ENCODE results near the gene ADA.
A peak's percentile ranks its signal among the peaks of the same experiment; 100 is the strongest.
"Not testable (repeated sequence)": the region's sequence is repeated elsewhere in the genome, so short reads cannot be mapped to it uniquely, and the experiment has no call there.

ADA gene

DNA sequence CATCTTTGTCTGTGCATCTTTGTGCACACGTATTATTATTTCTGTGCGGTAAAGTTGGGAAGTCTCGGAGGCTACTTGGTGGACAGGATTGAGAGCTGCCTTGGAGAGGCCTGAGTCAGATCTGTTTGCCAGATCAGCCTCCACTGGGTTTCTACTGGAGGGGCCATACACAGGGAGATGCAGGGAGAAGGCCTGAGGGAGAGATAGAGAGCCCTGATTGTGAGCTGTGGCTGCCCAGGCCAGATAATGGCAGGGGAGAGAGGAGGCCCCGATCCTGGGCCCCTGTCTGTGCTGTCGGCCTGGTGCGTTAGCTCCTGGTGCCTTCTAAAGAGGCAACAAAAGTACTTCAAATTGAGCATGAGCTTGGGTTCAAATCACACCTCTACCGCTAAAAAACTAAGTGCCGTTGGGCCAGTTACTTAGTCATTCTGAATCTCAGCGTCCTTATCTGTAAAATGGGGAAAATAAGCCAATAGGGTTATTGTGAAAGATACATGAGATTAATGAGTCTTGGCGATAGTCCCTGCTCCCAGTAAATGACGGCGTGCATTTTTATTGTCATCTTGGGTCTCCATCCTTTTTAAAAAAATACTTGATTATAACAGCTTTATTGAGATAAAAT lies 27.6 kb upstream of the ADA start:
- no peak for DNase-seq (ENCODE audit: low read depth)

DNA sequence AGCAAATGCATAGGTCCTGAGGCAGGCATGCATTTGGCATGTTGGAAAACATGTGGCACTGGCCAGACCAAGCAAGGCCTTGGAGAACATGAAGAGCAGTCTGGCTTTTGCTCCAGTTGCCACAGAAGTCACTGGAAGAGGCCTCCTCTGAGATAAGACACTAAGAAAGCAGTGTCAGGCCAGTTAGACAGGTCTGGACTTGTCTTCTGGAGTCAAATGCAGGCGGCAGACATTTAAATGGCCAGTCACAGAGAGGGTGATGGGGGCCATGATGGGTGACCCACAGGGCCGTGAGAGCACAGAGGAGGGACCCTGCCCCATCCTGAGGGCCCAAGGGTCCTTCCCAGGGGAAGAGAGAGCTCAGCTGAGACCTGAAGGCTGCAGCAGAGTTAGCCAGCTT lies 26.7 kb upstream of the ADA start:
- DNase-seq (ENCODE audit: low read depth): no peak

DNA sequence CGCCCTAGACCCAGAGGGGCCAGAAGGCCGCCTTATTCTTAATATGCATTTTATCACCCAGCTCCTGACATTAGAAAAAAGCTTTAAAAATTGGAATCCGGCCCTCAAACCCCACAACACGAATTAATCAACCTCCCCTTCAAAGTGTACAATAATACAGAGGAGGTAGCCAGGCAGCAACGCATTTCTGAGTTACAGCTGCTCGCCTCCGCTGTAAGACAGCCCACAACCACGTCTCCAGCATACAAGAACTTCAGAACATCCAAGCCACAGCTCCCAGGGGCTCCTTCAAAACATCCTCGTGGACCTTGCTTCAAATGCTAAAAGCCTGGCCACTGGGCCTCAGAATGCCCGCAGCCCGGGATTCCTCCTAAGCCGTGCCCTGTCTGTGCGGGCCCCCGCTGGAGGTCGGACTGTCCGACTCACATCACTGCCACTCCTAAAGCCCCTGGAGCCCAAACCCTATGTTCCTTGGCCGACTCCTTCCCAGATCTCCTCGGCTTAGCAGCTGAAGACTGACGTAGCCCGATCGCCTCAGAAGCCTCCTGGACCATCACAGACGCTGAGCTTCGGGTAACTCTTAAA lies 20.9 kb upstream of the ADA start:
- DNase-seq (ENCODE audit: low read depth): not testable (repeated sequence)

DNA sequence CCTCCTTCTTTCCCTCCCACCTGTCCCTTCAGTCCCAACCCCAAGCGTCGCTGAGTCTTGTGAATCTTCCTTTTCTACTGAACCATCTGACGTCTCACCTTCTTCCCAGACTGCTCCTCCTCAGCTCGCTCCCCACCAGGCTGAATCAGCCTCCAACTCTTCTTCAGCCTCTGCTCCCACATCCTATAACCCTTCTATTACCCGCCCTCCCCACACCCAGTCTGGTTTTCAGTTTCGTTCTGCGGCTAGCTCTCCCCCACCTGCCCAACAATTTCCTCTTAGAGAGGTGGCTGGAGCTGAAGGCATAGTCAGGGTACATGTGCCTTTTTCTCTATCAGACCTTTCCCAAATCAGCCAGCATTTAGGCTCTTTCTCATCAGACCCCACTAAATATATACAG lies 20.0 kb upstream of the ADA start:
- DNase-seq (ENCODE audit: low read depth): peak; percentile 42

DNA sequence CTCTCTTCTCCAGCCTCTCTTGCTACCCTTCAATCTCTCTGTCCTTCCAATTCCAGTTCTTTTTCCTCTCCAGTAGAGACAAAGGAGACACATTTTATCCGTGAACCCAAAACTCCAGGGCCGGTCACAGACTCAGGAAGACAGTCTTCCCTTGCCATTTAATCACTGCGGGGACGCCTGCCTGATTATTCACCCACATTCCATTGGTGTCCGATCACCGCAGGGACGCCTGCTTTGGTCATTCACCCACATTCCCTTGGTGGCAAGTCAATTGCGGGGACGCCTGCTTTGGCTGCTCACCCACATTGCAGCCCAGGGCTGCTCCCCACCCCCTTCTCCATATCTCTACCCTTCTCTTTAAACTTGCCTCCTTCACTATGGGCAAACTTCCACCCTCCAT lies 19.4 kb upstream of the ADA start:
- DNase-seq (ENCODE audit: low read depth): not testable (repeated sequence)

DNA sequence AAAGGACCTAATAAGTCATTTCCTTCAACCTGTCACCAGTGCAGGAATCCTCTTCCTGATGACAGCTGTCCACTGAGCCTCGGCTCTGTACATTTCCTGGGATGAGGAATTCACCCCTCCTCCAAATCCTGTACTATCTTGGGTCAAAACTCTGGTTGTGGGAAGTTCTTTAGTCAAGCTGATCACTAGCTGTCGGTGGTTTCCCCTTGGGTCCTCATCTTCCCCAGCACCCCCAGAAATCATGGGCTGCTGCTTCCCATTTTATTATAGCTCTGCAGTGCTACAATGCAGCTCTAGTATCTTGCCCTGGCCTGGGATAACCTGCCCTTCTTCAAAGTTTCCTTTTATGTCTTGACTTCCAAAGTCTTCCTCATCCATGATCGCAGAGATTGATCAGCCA lies 14.6 kb upstream of the ADA start:
- DNase-seq (ENCODE audit: low read depth): no peak

DNA sequence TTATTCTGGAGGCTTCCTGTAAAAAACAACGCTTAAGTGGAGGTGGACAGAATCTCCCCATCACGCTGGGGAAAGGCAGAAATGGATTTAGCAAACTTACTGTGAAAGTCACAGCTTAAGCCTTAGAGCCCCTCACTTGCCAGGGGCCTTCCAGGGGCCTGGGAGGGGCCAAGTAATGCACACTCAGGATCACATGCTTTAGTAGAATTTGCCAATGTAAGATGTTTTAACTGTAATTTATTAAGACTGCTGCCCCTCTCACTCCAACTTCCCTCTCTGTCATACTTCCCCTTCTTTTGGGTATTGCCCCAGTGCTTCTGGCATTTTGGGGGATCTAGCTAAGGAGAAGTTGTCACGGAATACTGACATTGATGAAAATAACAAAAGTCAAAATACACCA lies 12.6 kb upstream of the ADA start:
- DNase-seq (ENCODE audit: low read depth): no peak

DNA sequence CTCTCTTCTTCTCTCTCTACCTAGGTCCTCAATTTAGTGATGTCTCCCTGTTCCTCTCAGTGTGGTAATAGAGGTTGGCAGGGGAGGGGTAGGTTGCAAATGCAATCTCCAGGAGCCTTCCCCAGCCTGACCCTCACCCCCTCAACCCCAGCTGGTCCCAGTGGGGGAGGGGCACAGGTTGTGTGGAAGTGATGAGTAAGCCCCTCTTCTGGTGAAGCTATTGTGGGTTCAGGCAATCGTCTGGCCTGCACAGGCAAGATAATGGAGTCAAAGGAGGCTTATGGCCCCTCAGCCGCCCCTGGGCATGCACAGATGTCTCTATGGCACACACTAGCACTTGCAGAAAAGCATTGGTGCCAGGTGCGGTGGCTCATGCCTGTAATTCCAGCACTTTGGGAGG lies 10.8 kb upstream of the ADA start:
- no peak for DNase-seq (ENCODE audit: low read depth)

DNA sequence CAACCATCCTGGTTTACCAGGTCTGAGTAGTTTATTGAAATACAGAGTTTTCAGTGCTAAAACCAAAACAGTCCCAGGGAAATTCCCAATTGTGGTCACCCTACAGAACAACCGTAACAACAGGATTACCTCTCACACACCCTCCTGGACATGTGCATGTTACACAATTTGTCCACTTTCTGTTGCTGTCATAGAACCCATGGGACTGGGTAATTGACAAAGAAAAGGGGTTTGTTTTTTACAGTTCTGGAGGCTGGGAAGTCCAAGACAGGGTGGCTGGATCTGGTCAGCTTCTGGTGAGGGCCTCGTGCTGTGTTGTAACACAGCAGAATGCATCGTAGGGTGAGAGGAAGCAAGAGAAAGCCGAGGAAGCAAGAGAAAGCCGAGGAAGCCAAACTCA lies 9.1 kb upstream of the ADA start:
- no peak for DNase-seq (ENCODE audit: low read depth)

DNA sequence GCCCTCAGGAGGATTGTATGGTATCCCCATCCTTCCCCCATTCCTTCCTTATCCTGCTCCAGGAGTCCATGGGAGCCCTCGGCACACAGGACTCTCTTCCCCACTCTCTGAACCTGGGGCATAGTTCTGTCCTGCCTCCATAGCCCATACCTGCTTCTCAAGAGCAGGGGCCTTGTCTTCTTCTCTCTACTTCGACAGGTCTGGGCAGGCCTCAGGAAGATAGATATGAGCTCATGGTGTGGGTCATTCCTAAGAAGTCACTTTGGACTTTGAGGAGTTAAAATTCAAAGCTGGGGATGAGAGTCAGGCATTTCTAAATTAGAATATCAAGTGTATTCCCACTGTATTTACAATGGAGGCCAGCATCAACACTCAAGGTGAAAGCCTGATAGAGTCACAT lies 8.4 kb upstream of the ADA start:
- no peak for DNase-seq (ENCODE audit: low read depth)

DNA sequence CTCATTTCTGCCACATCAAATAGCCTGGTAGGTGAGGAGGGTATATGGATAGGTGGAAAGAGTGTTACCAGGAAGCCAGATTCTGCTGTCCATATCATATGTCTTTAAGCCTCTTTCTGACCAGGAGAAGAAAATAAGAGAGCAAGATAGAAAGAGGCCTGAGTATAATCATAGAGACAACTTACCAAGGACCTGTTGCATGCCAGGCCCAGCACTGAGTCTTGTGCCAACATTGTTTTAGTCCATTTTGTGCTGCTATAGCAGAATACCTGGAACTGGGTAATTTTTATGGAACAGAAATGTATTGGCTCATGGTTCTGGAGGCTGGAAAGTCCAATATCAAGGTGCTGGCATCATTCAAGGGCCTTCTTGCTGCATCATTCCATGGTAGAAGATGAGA lies 7.3 kb upstream of the ADA start:
- DNase-seq (ENCODE audit: low read depth): no peak

DNA sequence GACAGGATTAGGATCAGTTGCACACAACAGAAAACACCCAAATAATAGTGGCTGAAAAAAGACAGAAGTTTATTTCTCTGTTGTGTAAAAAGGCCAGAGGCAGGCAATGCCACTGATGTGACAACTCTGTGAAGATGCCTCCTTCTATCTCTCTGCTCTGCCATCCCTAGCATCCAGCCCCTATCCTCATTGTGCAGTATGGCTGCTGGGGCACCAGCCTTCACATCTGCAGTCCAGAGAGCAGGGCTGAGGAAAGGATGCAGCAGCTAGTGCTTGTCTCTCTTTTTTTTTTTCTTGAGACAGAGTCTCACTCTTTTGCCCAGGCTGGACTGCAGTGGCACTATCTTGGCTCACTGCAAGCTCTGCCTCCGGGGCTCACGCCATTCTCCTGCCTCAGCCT lies 6.4 kb upstream of the ADA start:
- no peak for DNase-seq (ENCODE audit: low read depth)

DNA sequence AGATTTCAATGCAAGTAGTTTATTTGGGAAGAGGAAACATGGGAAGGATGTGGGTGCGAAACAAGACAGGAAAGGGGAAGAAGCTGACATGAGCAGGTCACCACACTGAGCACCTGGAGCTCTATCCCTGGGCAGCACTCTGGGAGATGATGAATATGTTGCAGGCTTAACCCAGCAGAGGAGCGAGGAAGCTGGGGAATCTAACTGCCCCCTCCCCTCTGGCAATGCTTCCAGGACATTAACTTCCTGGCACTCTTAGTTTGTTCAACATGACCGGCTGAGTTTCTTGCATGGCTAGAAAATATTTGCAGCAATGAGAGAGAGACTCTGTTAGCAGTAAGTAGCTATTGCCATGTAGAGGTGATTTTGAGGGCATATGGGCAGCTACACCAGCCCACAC lies 4.9 kb upstream of the ADA start:
- DNase-seq (ENCODE audit: low read depth): no peak

DNA sequence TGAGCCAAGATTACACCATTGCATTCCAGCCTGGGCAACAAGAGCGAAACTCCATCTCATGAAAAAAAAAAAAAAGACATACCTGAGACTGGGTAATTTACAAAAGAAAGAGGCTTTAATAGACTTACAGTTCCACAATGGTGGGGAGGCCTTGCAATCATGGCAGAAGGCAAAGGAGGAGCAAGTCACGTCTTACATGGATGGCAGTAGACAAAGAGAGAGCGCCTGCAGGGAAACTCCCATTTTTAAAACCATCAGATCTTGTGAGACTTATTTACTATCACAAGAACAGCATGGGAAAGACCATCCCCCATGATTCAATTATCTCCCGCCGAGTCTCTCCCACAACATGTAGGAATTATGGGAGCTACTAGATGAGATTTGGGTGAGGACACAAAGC lies 2.7 kb upstream of the ADA start:
- not testable (repeated sequence) for DNase-seq (ENCODE audit: low read depth)

DNA sequence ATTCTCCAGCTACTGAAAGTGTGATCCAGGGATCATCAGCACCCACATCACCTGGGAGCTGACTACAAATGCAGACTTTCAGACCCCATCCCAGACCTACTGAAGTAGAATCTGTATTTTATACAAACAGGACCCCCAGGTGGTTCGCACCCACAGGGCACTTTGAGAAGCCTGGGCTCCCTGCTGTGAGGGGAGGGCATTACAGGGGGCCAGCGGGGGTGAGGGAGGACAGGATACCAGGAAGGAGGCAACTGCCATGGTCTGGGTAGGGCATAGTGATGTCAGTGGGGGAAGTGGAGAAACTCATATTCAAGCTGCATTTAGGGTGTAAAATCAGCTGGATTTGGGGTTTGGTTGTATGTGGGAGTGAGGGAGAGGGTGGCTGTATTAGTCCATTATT lies 2.0 kb upstream of the ADA start:
- no peak for DNase-seq (ENCODE audit: low read depth)

DNA sequence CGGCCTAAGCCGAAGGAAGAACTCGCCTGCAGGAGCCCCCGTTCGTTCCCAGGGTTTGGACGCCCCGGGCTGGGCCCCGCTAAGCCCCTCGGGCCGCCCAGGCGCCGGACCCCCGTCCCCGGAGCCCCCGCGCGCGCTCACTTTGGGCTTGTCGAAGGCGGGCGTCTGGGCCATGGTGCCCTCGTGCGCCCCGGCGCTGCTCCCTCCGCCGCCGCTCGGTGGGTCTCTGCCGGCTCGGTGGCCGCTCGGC lies 140 bp downstream of the ADA start:
- no peak for DNase-seq (ENCODE audit: low read depth)

DNA sequence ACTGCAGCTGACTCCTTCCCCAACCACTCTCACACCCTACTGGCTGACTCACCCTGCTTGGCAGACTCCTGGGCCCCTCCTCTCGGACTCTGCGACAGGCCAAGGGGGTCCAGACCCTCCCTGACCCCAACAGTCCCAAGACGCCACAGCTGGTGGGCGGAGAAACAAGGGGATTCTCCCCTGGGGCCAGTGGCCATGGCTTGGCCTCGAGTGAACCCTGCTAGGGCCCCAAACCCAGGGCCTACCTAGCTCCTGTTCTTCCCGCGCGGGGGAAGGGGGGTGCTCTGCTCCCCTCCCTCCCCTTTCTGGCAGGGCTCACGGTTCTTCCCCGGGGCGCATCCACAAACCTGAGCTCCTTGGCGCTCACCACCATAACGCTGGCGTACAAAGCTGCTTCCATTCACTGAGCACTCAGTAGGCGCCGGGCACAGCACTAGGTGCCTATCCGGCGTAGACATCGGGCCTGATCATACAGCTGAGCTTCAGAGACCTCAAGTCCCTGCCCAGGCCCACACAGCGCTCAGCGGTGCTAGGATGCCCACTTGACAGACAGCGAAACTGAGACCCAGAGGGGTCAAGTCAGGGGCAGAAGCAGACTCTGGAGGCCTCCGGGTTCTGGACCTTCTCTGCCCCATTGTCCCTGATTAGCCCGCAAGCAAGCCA lies 597 bp downstream of the ADA start:
- no peak for DNase-seq (ENCODE audit: low read depth)

DNA sequence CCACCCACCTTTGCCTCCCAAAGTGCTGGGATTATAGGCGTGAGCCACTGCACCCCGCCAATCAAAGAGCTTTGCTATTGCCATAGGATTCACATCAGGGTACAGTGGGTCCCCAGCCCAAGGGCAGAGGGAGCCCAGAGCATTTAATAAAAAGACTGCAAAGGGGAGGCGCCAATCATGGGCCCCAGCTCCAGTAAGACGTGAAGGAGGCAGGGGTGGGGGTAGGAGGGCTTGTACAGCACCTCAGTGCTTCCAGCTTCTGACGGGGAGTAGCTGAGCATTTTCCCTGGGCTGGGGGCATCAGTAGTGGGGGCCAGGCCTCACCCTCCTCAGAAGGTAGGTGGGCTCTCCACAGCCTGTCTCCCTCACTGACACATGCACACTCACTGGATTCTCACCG lies 1.5 kb downstream of the ADA start:
- no peak for DNase-seq (ENCODE audit: low read depth)

DNA sequence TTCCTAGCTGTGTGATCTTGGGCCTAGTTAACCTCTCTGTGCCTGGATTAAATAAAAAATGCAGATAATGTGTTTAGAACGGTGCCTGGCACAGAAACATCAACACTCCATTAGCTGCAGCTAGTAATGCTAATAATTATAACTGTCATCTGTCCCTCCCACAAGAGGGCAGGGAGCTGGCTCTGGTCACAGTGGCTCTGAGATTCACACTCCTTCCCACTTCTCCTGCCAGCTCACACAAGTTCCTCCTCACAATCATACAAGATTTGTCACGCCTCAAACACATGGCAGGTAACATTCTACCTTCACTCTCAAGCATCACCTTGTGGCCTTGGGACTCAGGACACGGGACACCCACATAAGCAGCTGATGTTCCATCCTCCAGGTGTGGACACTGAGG lies 2.4 kb downstream of the ADA start:
- DNase-seq (ENCODE audit: low read depth): no peak

DNA sequence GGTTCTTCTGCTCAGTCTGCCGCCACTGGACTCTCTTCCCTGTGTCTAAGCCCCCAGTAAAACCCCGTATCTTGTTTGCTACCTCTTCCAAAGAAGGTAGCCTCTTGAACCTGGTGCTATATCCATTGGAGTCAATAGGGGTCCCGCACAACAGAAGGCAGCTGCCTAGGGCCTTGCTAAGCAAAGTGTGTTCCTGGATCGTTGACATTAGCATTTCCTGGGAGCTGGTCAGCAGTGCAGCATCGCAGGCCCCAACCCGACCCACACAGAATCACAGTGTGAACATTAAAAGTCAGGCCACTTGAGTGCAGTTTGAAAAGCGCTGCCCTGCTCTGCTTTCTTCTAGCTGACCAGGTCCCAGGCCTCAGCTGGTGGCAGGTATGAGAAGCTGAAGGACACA lies 2.9 kb downstream of the ADA start:
- DNase-seq (ENCODE audit: low read depth): no peak

DNA sequence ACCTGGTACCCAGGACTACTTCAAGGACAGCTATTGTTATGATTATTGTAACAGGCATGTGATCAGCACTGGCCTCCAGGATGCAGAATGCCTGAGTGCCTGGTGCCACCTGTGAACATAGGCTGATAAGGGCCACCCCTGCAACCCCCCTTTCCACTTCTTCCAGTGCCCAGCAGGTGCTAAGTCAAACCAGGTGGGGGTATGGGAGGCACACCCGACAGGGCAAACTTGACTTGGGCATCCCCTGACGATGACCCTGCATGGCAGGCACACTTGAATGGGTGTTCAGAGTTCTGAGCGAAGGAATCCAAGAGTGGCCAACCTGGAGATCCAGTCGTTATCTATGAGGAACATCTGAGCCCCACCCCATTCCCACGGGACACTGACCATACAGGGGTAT lies 3.4 kb downstream of the ADA start:
- no peak for DNase-seq (ENCODE audit: low read depth)

DNA sequence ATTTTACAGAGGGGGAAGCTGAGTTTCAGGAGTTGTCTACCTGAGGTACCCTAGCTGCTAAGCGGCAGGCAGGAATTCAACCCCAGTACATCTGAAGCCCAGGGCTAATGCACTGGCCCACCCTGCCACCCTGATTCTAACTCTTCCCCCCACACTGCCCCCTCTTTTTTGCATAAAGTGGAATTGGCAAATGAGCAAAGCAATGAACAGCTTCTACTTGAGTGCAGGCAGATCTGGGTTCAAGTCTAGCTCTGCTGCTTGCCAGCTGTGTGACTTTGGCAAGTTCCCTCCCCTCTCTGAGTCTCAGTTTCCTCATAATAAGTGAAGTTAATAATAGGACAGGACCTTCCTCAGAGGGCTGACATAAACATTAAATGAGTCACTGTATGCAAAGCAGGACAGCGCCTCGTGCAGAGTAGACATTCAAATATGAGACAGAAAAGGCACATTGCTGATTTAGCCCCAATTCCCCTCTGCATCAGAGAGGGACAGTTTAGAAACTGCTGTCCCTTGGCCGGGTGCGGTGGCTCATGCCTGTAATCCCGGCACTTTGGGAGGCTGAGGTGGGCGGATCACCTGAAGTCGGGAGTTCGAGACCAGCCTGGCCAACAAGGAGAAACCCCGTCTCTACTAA lies 4.7 kb downstream of the ADA start:
- no peak for DNase-seq (ENCODE audit: low read depth)

DNA sequence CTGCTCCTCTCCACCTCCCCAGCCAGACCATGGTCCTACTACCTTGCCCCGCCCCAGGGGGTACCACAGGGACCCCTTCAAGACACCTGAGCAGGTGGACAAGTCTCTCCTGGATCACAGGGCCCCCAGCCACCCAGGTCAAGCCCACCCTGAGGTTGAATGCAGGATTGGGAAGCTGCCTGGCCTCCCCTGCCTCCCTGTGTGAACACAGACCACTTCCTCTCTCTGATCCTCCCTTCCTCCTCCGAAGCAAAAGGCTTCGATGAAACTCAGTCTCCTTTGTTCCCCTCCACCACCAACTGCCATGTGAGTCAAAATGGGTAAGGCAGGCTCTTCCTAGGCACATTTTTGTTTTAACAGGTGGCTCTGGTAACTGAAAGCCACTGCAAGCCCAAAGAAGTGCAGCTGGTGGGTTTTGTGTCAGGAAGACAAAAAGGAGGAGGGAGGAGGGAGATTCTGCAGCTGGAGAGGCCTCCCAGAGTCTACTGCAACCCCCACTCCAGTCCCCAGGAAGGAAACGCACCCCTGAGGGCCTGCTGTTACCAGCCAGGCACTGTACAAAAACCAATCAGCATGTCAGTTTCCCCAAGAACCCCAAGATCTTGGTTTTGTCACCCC lies 5.4 kb downstream of the ADA start:
- DNase-seq (ENCODE audit: low read depth): no peak
